Measurements from ENCODE around the gene SWAP70.

SWAP70 gene

GRCh38 chr11:9762531-9762930, 98.7 kb downstream of the SWAP70 start:
- no peak for DNase-seq (ENCODE audit: low read depth)
- no peak overlapping the region for H3K4me3 ChIP-seq (ENCODE audit: low read depth, low read length)
- no peak for TF ChIP-seq CTCF (conservative IDR thresholded peaks at IDR 0.05; ENCODE audit: low read depth, low read length)

- TF ChIP-seq CTCF (conservative IDR thresholded peaks at IDR 0.05; ENCODE audit: low read depth, low read length), result no peak
- no peak overlapping the region for H3K4me3 ChIP-seq (ENCODE audit: low read depth, low read length)
- DNase-seq (ENCODE audit: low read depth), result no peak
These were observed 99.4 kb downstream of the SWAP70 start for GRCh38 chr11:9763301-9763700.

GRCh38 chr11:9765320-9766101, 101.6 kb downstream of the SWAP70 start:
- peak; percentile 1 for TF ChIP-seq CTCF (conservative IDR thresholded peaks at IDR 0.05; ENCODE audit: low read depth, low read length)
- no peak overlapping the region for H3K4me3 ChIP-seq (ENCODE audit: low read depth, low read length)
- peak; percentile 99 for DNase-seq (ENCODE audit: low read depth)

GRCh38 chr11:9769621-9770020, 105.7 kb downstream of the SWAP70 start:
- DNase-seq (ENCODE audit: low read depth), result no peak
- no peak for TF ChIP-seq CTCF (conservative IDR thresholded peaks at IDR 0.05; ENCODE audit: low read depth, low read length)
- no peak overlapping the region for H3K4me3 ChIP-seq (ENCODE audit: low read depth, low read length)

- peak; percentile 42 for DNase-seq (ENCODE audit: low read depth)
- no peak overlapping the region for H3K4me3 ChIP-seq (ENCODE audit: low read depth, low read length)
- TF ChIP-seq CTCF (conservative IDR thresholded peaks at IDR 0.05; ENCODE audit: low read depth, low read length), result no peak
These were observed 107.2 kb downstream of the SWAP70 start for GRCh38 chr11:9771071-9771511.

- no peak overlapping the region for H3K4me3 ChIP-seq (ENCODE audit: low read depth, low read length)
- no peak for DNase-seq (ENCODE audit: low read depth)
- no peak for TF ChIP-seq CTCF (conservative IDR thresholded peaks at IDR 0.05; ENCODE audit: low read depth, low read length)
These were observed 108.3 kb downstream of the SWAP70 start for GRCh38 chr11:9772218-9772617.

GRCh38 chr11:9773524-9773923, 109.6 kb downstream of the SWAP70 start:
- no peak for DNase-seq (ENCODE audit: low read depth)
- no peak overlapping the region for H3K4me3 ChIP-seq (ENCODE audit: low read depth, low read length)
- no peak for TF ChIP-seq CTCF (conservative IDR thresholded peaks at IDR 0.05; ENCODE audit: low read depth, low read length)

All from choroid plexus epithelial cell (primary cell).